Astrocyte of the spinal cord (primary cell): ENCODE results near the gene DDX49.

Experiments used
- DNase-seq: peaks from one replicate; pipeline ENCODE4 v3.0.0; 2011; ENCODE audit warnings: low read depth, low spot score
- H3K4me3 ChIP-seq: 2 replicates; pipeline ENCODE4 v1.5.1; 2011; ENCODE audit warnings: low read depth, mild to moderate bottlenecking, low read length, moderate library complexity
- in situ Hi-C: cut with HindIII; loops from 2 replicates; pipeline ENCODE4 v1.10.0; 2017; ENCODE audit warnings: low sequenced_read_pairs
- TF ChIP-seq, protein P1 (sequence below): IDR thresholded peaks from 2 replicates; pipeline ENCODE4 v1.5.1; 2012; ENCODE audit warnings: low read depth, mild to moderate bottlenecking, low read length, inconsistent platforms

The DDX49 gene

DNA sequence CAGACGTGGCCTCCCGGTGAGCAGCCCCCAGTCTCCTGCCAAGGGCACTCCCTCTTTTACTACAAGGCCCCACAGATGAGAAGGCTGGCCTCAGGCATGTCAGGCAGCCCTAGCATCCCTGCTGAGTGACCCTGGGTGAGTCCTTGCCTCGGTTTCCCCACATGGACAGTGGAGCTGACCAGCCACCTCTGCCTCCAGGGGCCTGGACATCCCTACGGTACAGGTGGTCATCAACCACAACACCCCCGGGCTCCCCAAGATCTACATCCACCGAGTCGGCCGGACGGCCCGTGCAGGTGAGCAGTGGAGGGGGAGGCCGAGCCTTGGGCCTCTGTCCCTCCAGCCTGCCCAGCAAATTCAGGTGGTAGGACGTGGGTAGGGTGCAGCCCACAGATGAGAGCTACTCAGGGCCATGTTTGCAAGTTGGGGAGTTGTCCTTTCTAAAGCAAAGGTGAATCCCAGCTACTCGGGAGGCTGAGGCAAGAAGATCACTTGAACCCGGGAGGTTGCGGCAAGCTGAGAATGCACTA lies 5.2 kb downstream of the DDX49 start:
- no peak for DNase-seq

GRCh38 chr19:18928018-18928805 lies 8.7 kb downstream of the DDX49 start:
- no peak overlapping the region for H3K4me3 ChIP-seq
- in situ Hi-C loops = no loop called here
- TF ChIP-seq, protein P1, sequence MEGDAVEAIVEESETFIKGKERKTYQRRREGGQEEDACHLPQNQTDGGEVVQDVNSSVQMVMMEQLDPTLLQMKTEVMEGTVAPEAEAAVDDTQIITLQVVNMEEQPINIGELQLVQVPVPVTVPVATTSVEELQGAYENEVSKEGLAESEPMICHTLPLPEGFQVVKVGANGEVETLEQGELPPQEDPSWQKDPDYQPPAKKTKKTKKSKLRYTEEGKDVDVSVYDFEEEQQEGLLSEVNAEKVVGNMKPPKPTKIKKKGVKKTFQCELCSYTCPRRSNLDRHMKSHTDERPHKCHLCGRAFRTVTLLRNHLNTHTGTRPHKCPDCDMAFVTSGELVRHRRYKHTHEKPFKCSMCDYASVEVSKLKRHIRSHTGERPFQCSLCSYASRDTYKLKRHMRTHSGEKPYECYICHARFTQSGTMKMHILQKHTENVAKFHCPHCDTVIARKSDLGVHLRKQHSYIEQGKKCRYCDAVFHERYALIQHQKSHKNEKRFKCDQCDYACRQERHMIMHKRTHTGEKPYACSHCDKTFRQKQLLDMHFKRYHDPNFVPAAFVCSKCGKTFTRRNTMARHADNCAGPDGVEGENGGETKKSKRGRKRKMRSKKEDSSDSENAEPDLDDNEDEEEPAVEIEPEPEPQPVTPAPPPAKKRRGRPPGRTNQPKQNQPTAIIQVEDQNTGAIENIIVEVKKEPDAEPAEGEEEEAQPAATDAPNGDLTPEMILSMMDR = no peak
- DNase-seq = no peak

More for the DNA sequence above, 5.2 kb downstream of the DDX49 start:
- TF ChIP-seq, protein P1 = no peak
- in situ Hi-C loops = no loop called here
- no peak overlapping the region for H3K4me3 ChIP-seq

DNA sequence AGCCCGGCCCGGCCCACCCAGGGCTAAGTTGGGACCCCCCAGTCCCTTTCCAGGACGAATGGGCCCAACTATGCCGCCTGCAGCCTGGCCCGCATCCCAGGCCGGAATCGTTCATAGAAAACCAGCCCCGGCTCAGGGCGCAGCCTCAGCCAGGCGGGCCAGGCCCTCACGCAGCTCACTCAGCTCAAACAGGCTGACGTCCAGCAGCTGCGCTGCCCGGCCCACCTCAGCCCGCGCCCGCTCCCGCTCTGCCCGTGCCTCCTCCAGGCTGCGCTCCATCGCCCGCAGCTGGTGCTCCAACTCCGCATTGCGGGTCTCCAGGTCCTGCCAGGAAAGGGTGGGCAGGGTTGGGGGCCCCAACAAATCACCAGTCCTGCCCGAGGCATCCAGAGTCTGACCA lies 9.8 kb downstream of the DDX49 start:
- H3K4me3 ChIP-seq = no peak overlapping the region
- TF ChIP-seq, protein P1 = no peak
- in situ Hi-C loops = no loop called here
- no peak for DNase-seq

- no peak for DNase-seq
- no peak overlapping the region for H3K4me3 ChIP-seq
- TF ChIP-seq, protein P1 = no peak
- in situ Hi-C loops = no loop called here
These were observed 12.0 kb downstream of the DDX49 start for GRCh38 chr19:18931316-18932162.

GRCh38 chr19:18932216-18932841 lies 12.8 kb downstream of the DDX49 start:
- no peak overlapping the region for H3K4me3 ChIP-seq
- peak; percentile 54 for DNase-seq
- in situ Hi-C loops = no loop called here
- TF ChIP-seq, protein P1 = no peak

GRCh38 chr19:18933297-18933696 lies 13.8 kb downstream of the DDX49 start:
- TF ChIP-seq, protein P1 = no peak
- no peak for DNase-seq
- in situ Hi-C loops = no loop called here
- no peak overlapping the region for H3K4me3 ChIP-seq
